Astrocyte of the cerebellum (primary cell): Measurements from ENCODE around the gene MOCOS.

ENCODE experiments used
- DNase-seq: peaks from one replicate; pipeline ENCODE4 v3.0.0-alpha.2; 2011; ENCODE audit warnings: low read depth
- H3K4me3 ChIP-seq: 2 replicates; pipeline ENCODE4 v1.5.1; 2011; ENCODE audit warnings: mild to moderate bottlenecking, low read depth, low read length, moderate library complexity
- CTCF ChIP-seq: IDR thresholded peaks from 2 replicates; pipeline ENCODE4 v1.5.1; 2012; ENCODE audit warnings: low read length, low read depth, moderate library complexity, mild to moderate bottlenecking; ENCODE audit errors: missing control alignments
- in situ Hi-C: cut with HindIII; loops from 2 replicates; pipeline ENCODE4 v1.10.0; 2017; ENCODE audit warnings: low sequenced_read_pairs

MOCOS gene

DNA sequence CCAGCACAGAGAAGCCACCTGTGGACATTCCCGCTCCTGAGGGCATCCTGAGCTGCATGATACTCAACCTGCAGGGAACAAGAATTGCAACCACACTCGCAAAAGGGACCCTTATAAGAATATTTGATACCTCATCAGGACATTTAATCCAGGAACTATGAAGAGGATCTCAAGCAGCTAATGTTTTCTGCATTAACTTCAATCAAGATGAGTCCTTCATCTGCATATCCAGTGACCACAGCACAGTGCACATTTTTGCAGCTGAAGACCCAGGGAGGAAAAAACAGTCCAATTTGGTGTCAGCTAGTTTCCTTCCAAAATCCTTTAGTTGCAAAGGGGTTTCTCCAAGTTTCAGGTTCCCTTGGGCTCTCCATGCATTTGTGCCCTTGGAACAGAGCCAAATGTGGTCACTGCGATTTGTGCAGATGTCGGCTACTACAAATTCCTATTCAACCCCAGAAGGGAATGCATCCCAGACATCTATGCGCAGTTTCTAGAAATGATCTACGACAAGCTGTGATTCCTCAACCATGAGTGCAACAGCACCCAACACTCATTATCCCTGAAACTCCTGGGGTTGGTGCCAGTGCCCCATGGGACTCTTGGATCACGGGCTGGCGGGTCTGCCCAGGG, 86.9 kb downstream of the MOCOS start:
- in situ Hi-C loops, result no loop called here
- H3K4me3 ChIP-seq, result no peak overlapping the region
- DNase-seq, result no peak
- TF ChIP-seq CTCF, result no peak

DNA sequence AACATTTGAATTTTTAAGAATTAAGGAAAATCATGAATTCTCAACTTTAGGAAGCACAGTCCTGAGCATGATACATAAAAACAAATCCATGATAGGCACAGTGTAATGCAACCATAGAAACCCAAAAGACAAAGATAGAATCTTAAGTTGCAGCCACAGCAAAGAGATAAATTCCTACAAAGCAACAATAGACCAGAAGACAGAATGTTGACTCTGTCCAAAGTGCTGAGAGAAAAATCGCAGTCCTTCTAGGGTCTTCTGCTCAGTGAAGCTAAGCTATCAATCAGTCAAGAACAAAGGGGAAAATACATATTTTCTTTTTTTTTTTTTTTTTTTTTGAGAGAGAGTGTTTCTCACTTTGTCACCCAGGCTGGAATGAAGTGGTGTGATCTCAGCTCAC, 88.3 kb downstream of the MOCOS start:
- in situ Hi-C loops, result no loop called here
- H3K4me3 ChIP-seq, result no peak overlapping the region
- no peak for DNase-seq
- TF ChIP-seq CTCF, result no peak

DNA sequence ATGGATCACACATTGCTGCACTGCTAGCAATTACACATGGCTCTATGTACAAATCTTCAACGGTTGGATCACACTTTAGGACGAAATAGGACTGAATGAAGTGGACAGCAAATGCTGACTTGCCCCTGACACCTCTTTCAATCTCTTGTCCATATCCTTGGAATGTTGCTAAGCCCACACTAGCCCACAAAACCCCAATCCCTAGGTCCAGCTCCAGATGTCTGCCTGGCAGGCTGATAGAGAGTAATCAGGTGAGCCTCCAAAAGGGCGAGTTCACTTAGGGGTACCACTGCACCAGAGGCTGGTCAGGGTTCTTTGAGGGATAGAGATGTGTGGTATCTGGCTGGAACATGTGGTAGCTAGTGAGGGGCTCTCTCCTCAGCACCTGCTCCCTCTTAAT, 91.7 kb downstream of the MOCOS start:
- no peak overlapping the region for H3K4me3 ChIP-seq
- no peak for TF ChIP-seq CTCF
- DNase-seq, result no peak
- in situ Hi-C loops, result no loop called here

- TF ChIP-seq CTCF, result no peak
- DNase-seq, result no peak
- no peak overlapping the region for H3K4me3 ChIP-seq
- in situ Hi-C loops, result no loop called here
Observed at GRCh38 chr18:36281936-36282335, 94.6 kb downstream of the MOCOS start.

- no peak for TF ChIP-seq CTCF
- in situ Hi-C loops, result no loop called here
- H3K4me3 ChIP-seq, result no peak overlapping the region
- DNase-seq, result no peak
Observed at GRCh38 chr18:36283448-36283847, 96.2 kb downstream of the MOCOS start.

GRCh38 chr18:36284268-36284667, 97.0 kb downstream of the MOCOS start:
- no peak for DNase-seq
- no peak overlapping the region for H3K4me3 ChIP-seq
- TF ChIP-seq CTCF, result no peak
- in situ Hi-C loops, result no loop called here
